Stimulated activated naive CD8-positive, alpha-beta T cell treated with anti-CD3 and anti-CD28 coated beads, Interleukin-15, Interleukin-2, amounts not matched to agents 100 U/mL and 50 U/mL, for 24 hours (primary cell): ENCODE measurements around the gene SDF2.
"Not testable (repeated sequence)": the region's sequence is repeated elsewhere in the genome, so short reads cannot be mapped to it uniquely, and the experiment has no call there.

Experiments used
- ATAC-seq: fragments of 150-1000 bp; cut with Tn5 transposase; one replicate; pipeline ENCODE4 v1.10.0; 2021
- DNase-seq: peaks from one replicate; pipeline ENCODE4 v3.0.0; 2021

Gene SDF2

GRCh38 chr17:28626818-28627217, 34.9 kb downstream of the SDF2 start:
- no peak for DNase-seq

GRCh38 chr17:28624148-28624547, 37.6 kb downstream of the SDF2 start:
- no peak for ATAC-seq

More at GRCh38 chr17:28626818-28627217, 34.9 kb downstream of the SDF2 start:
- ATAC-seq, result no peak

GRCh38 chr17:28623696-28624095, 38.0 kb downstream of the SDF2 start:
- ATAC-seq, result no peak
- no peak for DNase-seq

More at GRCh38 chr17:28624148-28624547, 37.6 kb downstream of the SDF2 start:
- no peak for DNase-seq

GRCh38 chr17:28622186-28622585, 39.5 kb downstream of the SDF2 start:
- DNase-seq (no peak), ATAC-seq (no peak)

- DNase-seq (no peak), ATAC-seq (no peak)
Measured at GRCh38 chr17:28620010-28620409, 41.7 kb downstream of the SDF2 start.

- no peak for ATAC-seq
Measured at GRCh38 chr17:28618464-28618863, 43.2 kb downstream of the SDF2 start.

GRCh38 chr17:28616281-28616680, 45.4 kb downstream of the SDF2 start:
- DNase-seq (no peak), ATAC-seq (no peak)

More at GRCh38 chr17:28618464-28618863, 43.2 kb downstream of the SDF2 start:
- DNase-seq, result no peak

GRCh38 chr17:28615260-28615940, 46.3 kb downstream of the SDF2 start:
- DNase-seq (no peak), ATAC-seq (no peak)

- ATAC-seq (no peak), DNase-seq (no peak)
Measured at GRCh38 chr17:28613931-28614381, 47.8 kb downstream of the SDF2 start, which contains the start of gene RSKR. Gene RSKR, minus strand, starts transcription at chr17:28614185. Its CDS starts 24 bp downstream, at chr17:28614161.

GRCh38 chr17:28612936-28613872, 48.5 kb downstream of the SDF2 start:
- peak; percentile 33 for DNase-seq
- ATAC-seq, result peak; percentile 34

- no peak for DNase-seq
- ATAC-seq, result no peak
Measured at GRCh38 chr17:28612531-28612930, 49.2 kb downstream of the SDF2 start.

GRCh38 chr17:28610376-28610775, 51.3 kb downstream of the SDF2 start:
- DNase-seq (no peak), ATAC-seq (no peak)

GRCh38 chr17:28604031-28604430, 57.7 kb downstream of the SDF2 start:
- ATAC-seq, DNase-seq: not testable (repeated sequence)

GRCh38 chr17:28599311-28600184, 62.2 kb downstream of the SDF2 start:
- peak; percentile 89 for ATAC-seq
- peak; percentile 68 for DNase-seq

GRCh38 chr17:28598799-28599310, 62.9 kb downstream of the SDF2 start, which contains the start of gene SPAG5:
Gene SPAG5, minus strand, starts transcription at chr17:28599025. Its CDS starts 79 bp downstream, at chr17:28598946.
- ATAC-seq, result peak; percentile 93
- DNase-seq, result peak; percentile 94

GRCh38 chr17:28598389-28598788, 63.3 kb downstream of the SDF2 start:
- no peak for DNase-seq
- ATAC-seq, result no peak
